ENCODE data around the gene NEAT1.

NEAT1 gene

GRCh38 chr11:65430406-65431217, 8.0 kb downstream of the NEAT1 start:
- H3K4me3 ChIP-seq (ENCODE audit: low read depth, low read length), result peak overlapping the region; percentile 40
- TF ChIP-seq MAX (IDR thresholded peaks at IDR 0.05; ENCODE audit: low read depth, low read length), result no peak
- no peak for TF ChIP-seq MYC (IDR thresholded peaks at IDR 0.05; ENCODE audit: low read depth, low read length)
- TF ChIP-seq CTCF (IDR thresholded peaks at IDR 0.05; ENCODE audit: low read depth, low read length), result no peak
- TF ChIP-seq POLR2A (IDR thresholded peaks at IDR 0.05; ENCODE audit: extremely low read depth, insufficient read length), result no peak
- DNase-seq (ENCODE audit: low read depth), result peak; percentile 39

GRCh38 chr11:65431451-65432099, 9.0 kb downstream of the NEAT1 start:
- DNase-seq (ENCODE audit: low read depth), result no peak
- TF ChIP-seq MAX (IDR thresholded peaks at IDR 0.05; ENCODE audit: low read depth, low read length), result no peak
- no peak for TF ChIP-seq CTCF (IDR thresholded peaks at IDR 0.05; ENCODE audit: low read depth, low read length)
- no peak for TF ChIP-seq MYC (IDR thresholded peaks at IDR 0.05; ENCODE audit: low read depth, low read length)
- no peak for TF ChIP-seq POLR2A (IDR thresholded peaks at IDR 0.05; ENCODE audit: extremely low read depth, insufficient read length)
- no peak overlapping the region for H3K4me3 ChIP-seq (ENCODE audit: low read depth, low read length)

GRCh38 chr11:65432100-65432650, 9.6 kb downstream of the NEAT1 start:
- H3K4me3 ChIP-seq (ENCODE audit: low read depth, low read length), result no peak overlapping the region
- TF ChIP-seq CTCF (IDR thresholded peaks at IDR 0.05; ENCODE audit: low read depth, low read length) (no peak), MYC (IDR thresholded peaks at IDR 0.05; ENCODE audit: low read depth, low read length) (no peak), MAX (IDR thresholded peaks at IDR 0.05; ENCODE audit: low read depth, low read length) (no peak), POLR2A (IDR thresholded peaks at IDR 0.05; ENCODE audit: extremely low read depth, insufficient read length) (no peak)
- DNase-seq (ENCODE audit: low read depth), result no peak

GRCh38 chr11:65432686-65433582, 10.3 kb downstream of the NEAT1 start:
- no peak for TF ChIP-seq MAX (IDR thresholded peaks at IDR 0.05; ENCODE audit: low read depth, low read length)
- TF ChIP-seq MYC (IDR thresholded peaks at IDR 0.05; ENCODE audit: low read depth, low read length), result no peak
- TF ChIP-seq CTCF (IDR thresholded peaks at IDR 0.05; ENCODE audit: low read depth, low read length), result peak; percentile 25
- no peak for TF ChIP-seq POLR2A (IDR thresholded peaks at IDR 0.05; ENCODE audit: extremely low read depth, insufficient read length)

GRCh38 chr11:65433657-65434056, 11.1 kb downstream of the NEAT1 start:
- no peak overlapping the region for H3K4me3 ChIP-seq (ENCODE audit: low read depth, low read length)
- DNase-seq (ENCODE audit: low read depth), result no peak
- no peak for TF ChIP-seq MAX (IDR thresholded peaks at IDR 0.05; ENCODE audit: low read depth, low read length)
- no peak for TF ChIP-seq MYC (IDR thresholded peaks at IDR 0.05; ENCODE audit: low read depth, low read length)
- no peak for TF ChIP-seq CTCF (IDR thresholded peaks at IDR 0.05; ENCODE audit: low read depth, low read length)
- no peak for TF ChIP-seq POLR2A (IDR thresholded peaks at IDR 0.05; ENCODE audit: extremely low read depth, insufficient read length)

More at GRCh38 chr11:65432686-65433582, 10.3 kb downstream of the NEAT1 start:
- no peak overlapping the region for H3K4me3 ChIP-seq (ENCODE audit: low read depth, low read length)
- DNase-seq (ENCODE audit: low read depth), result peak; percentile 64

Measured in NB4 (cell line).